MM.1S (cell line): Measurements from ENCODE around the gene SEMA4C.
"Not testable (repeated sequence)": the region's sequence is repeated elsewhere in the genome, so short reads cannot be mapped to it uniquely, and the experiment has no call there.

Experiments used
- DNase-seq: peaks from one replicate; pipeline ENCODE4 v3.0.0-alpha.2; 2015
- H2AFZ ChIP-seq: fragments of 300-600 bp; sonication (generic); 2 replicates; pipeline ENCODE4 v1.6.0; 2016; ENCODE audit warnings: antibody characterized with exemption, low read length
- H3F3A ChIP-seq: fragments of 300-600 bp; sonication (generic); 2 replicates; pipeline ENCODE4 v1.6.1; 2016; ENCODE audit warnings: mild to moderate bottlenecking, antibody characterized with exemption, low read length, moderate library complexity, mixed read lengths; ENCODE audit not compliant: insufficient read depth
- H3K27ac ChIP-seq: fragments of 300-600 bp; sonication (generic); 2 replicates; pipeline ENCODE4 v1.5.1; 2016; ENCODE audit warnings: mild to moderate bottlenecking, low read length
- H3K27me3 ChIP-seq: fragments of 300-600 bp; sonication (generic); replicated peaks from 2 replicates; pipeline ENCODE4 v1.6.0; 2016; ENCODE audit warnings: low read length; ENCODE audit not compliant: insufficient read depth
- H3K36me3 ChIP-seq: fragments of 300-600 bp; sonication (generic); replicated peaks from 2 replicates; pipeline ENCODE4 v1.6.1; 2016; ENCODE audit warnings: mild to moderate bottlenecking, low read length, mixed read lengths; ENCODE audit not compliant: insufficient read depth
- H3K4me1 ChIP-seq: fragments of 300-600 bp; sonication (generic); 2 replicates; pipeline ENCODE4 v1.6.1; 2016; ENCODE audit warnings: low read length, mixed read lengths
- H3K4me2 ChIP-seq: fragments of 300-600 bp; sonication (generic); 2 replicates; pipeline ENCODE4 v1.6.0; 2016; ENCODE audit warnings: low read depth, low read length
- H3K4me3 ChIP-seq: fragments of 300-600 bp; sonication (generic); 2 replicates; pipeline ENCODE4 v1.5.1; 2016; ENCODE audit warnings: low read length, mixed read lengths
- H3K79me2 ChIP-seq: fragments of 300-600 bp; sonication (generic); 2 replicates; pipeline ENCODE4 v1.6.1; 2016; ENCODE audit warnings: mixed run types, low read length, mixed read lengths
- H3K9ac ChIP-seq: fragments of 300-600 bp; sonication (generic); 2 replicates; pipeline ENCODE4 v1.6.1; 2016; ENCODE audit warnings: low read length, mixed read lengths
- H3K9me2 ChIP-seq: fragments of 300-600 bp; sonication (generic); replicated peaks from 2 replicates; pipeline ENCODE4 v1.6.1; 2016; ENCODE audit warnings: mild to moderate bottlenecking, low read length, mixed read lengths; ENCODE audit not compliant: insufficient read depth
- H3K9me3 ChIP-seq: fragments of 300-600 bp; sonication (generic); replicated peaks from 2 replicates; pipeline ENCODE4 v1.6.1; 2016; ENCODE audit warnings: mild to moderate bottlenecking, low read length, mixed read lengths; ENCODE audit not compliant: insufficient read depth
- H4K20me1 ChIP-seq: fragments of 300-600 bp; sonication (generic); 2 replicates; pipeline ENCODE4 v1.6.1; 2016; ENCODE audit warnings: mild to moderate bottlenecking, low read length, moderate library complexity, mixed read lengths; ENCODE audit not compliant: insufficient read depth
- EZH2 ChIP-seq: fragments of 300-600 bp; sonication (generic); optimal IDR thresholded peaks from 2 replicates; pipeline ENCODE3; 2017; ENCODE audit warnings: low read depth, mild to moderate bottlenecking, antibody characterized with exemption, low read length, mixed read lengths
- EZH2phosphoT487 ChIP-seq: fragments of 300-600 bp; sonication (generic); IDR thresholded peaks from 2 replicates; pipeline ENCODE4 v1.6.1; 2018; ENCODE audit warnings: antibody characterized with exemption, low read length
- TF ChIP-seq, protein P1 (sequence below): fragments of 300-600 bp; sonication (generic); IDR thresholded peaks from 2 replicates; pipeline ENCODE4 v1.5.1; 2016; ENCODE audit warnings: antibody characterized with exemption, low read length, mixed read lengths

Gene SEMA4C

DNA sequence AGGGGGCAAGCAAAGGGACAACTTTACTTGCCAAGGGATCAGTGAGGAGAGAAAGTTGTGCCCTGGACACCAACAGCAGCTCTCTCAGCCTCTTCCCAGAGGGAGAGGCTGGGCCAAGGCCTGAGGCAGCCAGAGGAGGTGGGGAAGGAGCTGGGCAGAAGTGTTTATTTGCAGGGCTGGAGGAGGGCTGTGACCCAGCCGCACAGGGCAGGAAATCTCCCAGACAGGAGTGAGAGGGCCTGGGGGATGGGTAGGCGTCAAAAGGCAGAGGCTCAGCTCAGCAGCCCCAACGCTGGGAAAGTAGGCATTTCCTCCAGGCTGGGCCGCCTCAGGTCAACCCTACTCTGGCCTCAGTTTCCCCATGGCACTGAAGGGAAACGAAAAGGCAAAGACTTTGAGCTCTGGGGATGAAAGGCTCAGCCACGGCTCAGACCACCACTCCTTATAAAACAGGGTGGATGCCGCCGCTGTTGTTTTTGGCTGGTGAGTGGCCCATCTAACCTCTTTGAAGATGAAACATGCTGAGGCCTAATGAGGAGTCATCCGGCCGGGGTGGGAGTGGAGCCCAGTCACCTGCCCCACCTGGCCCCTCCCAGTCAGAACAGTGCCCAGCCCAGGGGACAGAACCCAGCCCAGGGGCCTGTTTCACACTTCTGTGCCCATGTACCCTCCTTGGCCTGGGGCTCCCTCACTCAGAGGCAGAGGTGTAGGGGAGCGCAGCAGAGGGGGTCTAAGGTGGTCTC lies 21.9 kb upstream of the SEMA4C start:
- no peak for DNase-seq
- no peak for TF ChIP-seq EZH2phosphoT487
- TF ChIP-seq EZH2, result no peak
- TF ChIP-seq, protein P1, sequence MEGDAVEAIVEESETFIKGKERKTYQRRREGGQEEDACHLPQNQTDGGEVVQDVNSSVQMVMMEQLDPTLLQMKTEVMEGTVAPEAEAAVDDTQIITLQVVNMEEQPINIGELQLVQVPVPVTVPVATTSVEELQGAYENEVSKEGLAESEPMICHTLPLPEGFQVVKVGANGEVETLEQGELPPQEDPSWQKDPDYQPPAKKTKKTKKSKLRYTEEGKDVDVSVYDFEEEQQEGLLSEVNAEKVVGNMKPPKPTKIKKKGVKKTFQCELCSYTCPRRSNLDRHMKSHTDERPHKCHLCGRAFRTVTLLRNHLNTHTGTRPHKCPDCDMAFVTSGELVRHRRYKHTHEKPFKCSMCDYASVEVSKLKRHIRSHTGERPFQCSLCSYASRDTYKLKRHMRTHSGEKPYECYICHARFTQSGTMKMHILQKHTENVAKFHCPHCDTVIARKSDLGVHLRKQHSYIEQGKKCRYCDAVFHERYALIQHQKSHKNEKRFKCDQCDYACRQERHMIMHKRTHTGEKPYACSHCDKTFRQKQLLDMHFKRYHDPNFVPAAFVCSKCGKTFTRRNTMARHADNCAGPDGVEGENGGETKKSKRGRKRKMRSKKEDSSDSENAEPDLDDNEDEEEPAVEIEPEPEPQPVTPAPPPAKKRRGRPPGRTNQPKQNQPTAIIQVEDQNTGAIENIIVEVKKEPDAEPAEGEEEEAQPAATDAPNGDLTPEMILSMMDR, result no peak
- Histone ChIP-seq H3K9me3 (no peaks in the 10 kb centered on the region), H4K20me1 (no peaks in the 10 kb centered on the region), H2AFZ (no peak overlapping the region), H3K9me2 (no peaks in the 10 kb centered on the region), H3K9ac (no peak overlapping the region), H3K27ac (no peak overlapping the region), H3K36me3 (no peaks in the 10 kb centered on the region), H3K4me1 (peaks cover 18% of the 10 kb centered on the region), H3K4me2 (no peak overlapping the region), H3K4me3 (no peak overlapping the region), H3K27me3 (no peaks in the 10 kb centered on the region), H3K79me2 (no peaks in the 10 kb centered on the region), H3F3A (no peaks in the 10 kb centered on the region)

DNA sequence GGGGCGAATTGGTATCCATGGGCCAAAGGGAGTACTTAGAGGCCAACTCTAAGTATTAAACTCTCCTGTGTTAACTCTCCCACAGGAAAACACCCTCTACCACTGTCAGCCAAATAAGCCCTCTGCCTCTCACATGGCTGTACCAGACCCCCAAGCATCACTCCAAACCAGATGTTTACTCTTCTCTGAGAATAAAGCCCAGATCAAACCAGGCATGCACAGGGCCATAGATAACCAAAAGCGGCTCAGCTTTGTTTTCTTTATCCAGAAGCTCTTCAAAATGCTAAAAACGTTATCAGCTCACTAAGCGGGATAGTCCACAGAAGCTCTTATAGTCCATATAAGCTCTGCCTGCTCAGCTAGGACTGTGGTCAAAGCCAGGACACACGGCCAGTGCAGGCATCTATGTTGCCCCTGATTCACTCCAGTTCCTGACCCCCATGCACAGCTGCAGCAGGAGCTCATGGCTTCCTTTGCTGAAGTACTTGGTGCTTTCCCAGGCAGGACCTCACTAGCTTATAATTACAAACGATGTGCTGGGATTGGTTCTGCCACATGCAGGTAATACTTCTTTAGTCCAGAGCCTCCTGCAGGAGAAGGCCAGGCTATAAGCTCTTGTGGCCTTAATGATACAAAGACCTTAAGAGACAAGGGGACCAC lies 21.0 kb upstream of the SEMA4C start:
- H3K9me2 ChIP-seq, result no peaks in the 10 kb centered on the region
- H3K36me3 ChIP-seq, result no peaks in the 10 kb centered on the region
- H3K79me2 ChIP-seq, result no peaks in the 10 kb centered on the region
- no peak overlapping the region for H2AFZ ChIP-seq
- no peaks in the 10 kb centered on the region for H3K27me3 ChIP-seq
- H3F3A ChIP-seq, result no peaks in the 10 kb centered on the region
- H3K4me1 ChIP-seq, result peaks cover 10% of the 10 kb centered on the region
- H3K27ac ChIP-seq, result no peak overlapping the region
- H3K4me2 ChIP-seq, result no peak overlapping the region
- H4K20me1 ChIP-seq, result no peaks in the 10 kb centered on the region
- no peak overlapping the region for H3K4me3 ChIP-seq
- no peaks in the 10 kb centered on the region for H3K9me3 ChIP-seq
- no peak overlapping the region for H3K9ac ChIP-seq
- no peak for DNase-seq
- TF ChIP-seq EZH2 (no peak), EZH2phosphoT487 (no peak)
- TF ChIP-seq, protein P1, result no peak

DNA sequence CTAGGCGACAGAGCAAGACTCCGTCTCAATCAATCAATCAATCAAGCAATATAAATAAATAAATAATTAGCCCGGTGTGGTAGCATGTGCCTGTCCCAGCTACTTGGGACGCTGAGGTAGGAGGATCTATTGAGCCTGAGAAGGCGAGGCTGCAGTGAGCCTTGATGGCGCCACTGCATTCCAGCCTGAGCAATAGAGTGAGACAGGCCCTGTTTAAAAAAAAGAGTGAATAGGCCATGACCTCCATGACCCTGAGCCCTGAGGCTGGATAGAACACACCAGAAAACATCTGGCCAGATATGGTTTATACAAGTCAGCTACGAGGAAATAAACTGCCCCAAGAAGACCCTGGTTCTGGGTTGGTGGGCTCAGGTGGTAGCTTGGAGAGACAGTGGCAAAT lies 20.4 kb upstream of the SEMA4C start:
- H3K9me3 ChIP-seq, result no peaks in the 10 kb centered on the region
- TF ChIP-seq EZH2phosphoT487, result no peak
- TF ChIP-seq, protein P1, result no peak
- no peak for TF ChIP-seq EZH2
- peaks cover 4% of the 10 kb centered on the region for H3K4me1 ChIP-seq
- H3K4me3 ChIP-seq, result no peak overlapping the region
- no peak overlapping the region for H3K9ac ChIP-seq
- H4K20me1 ChIP-seq, result no peaks in the 10 kb centered on the region
- no peak for DNase-seq
- H3F3A ChIP-seq, result no peaks in the 10 kb centered on the region
- no peaks in the 10 kb centered on the region for H3K27me3 ChIP-seq
- H3K36me3 ChIP-seq, result no peaks in the 10 kb centered on the region
- no peaks in the 10 kb centered on the region for H3K79me2 ChIP-seq
- H3K4me2 ChIP-seq, result no peak overlapping the region
- no peaks in the 10 kb centered on the region for H3K9me2 ChIP-seq
- H3K27ac ChIP-seq, result no peak overlapping the region
- no peak overlapping the region for H2AFZ ChIP-seq

DNA sequence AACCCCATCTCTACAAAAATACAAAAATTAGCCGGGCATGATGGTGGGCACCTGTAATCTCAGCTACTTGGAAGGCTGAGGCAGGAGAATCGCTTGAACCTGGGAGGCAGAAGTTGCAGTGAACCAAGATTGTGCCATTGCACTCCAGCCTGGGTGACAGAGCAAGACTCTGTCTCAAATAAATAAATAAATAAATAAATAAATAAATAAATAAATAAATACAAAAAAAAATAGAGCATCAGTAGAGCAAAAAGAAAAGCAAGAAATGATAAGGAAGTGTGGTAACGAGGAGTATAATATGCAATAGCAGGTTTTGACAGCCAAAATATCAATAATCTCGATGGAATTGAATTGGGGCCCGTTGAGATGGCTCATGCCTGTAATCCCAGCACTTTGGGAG lies 19.6 kb upstream of the SEMA4C start:
- H3K79me2 ChIP-seq, DNase-seq, H3K9me2 ChIP-seq, H3K27me3 ChIP-seq, H4K20me1 ChIP-seq, H3K36me3 ChIP-seq, H3K27ac ChIP-seq, H3K9ac ChIP-seq, H3F3A ChIP-seq, H3K4me1 ChIP-seq, H2AFZ ChIP-seq, H3K9me3 ChIP-seq, H3K4me3 ChIP-seq, H3K4me2 ChIP-seq: not testable (repeated sequence)
